HEK293 (cell line): ENCODE data around the gene DDT.
"Not testable (repeated sequence)": the region's sequence is repeated elsewhere in the genome, so short reads cannot be mapped to it uniquely, and the experiment has no call there.

Experiments used
- CTCF ChIA-PET: fragments of 350-600 bp; formaldehyde crosslinking; extraction: SDS; loops from one replicate; lab custom pipeline; 2021; ENCODE audit warnings: antibody characterized with exemption; lab: Yijun Ruan, JAX
- POLR2A ChIA-PET: fragments of 300-600 bp; formaldehyde crosslinking; extraction: SDS; loops from one replicate; lab custom pipeline; 2020; ENCODE audit warnings: antibody characterized with exemption, inconsistent platforms; lab: Yijun Ruan, JAX
- H3K27ac ChIP-seq: fragments of 200-500 bp; sonication (Bioruptor generic); 2 replicates; pipeline ENCODE4 v1.5.1; 2014; ENCODE audit warnings: low read depth, low read length, control low read depth, inconsistent platforms; ENCODE audit errors: extremely low read depth
- H3K36me3 ChIP-seq, 2 experiments: fragments of 200-500 bp in 1 of 2; sonication (Bioruptor generic) in 1 of 2; 1 replicate in 1 of 2; 2 replicates in 1 of 2; pipeline ENCODE4 v1.5.1; 2014 to 2017; ENCODE audit warnings: inconsistent platforms in 2 of 2, low read length in 2 of 2; ENCODE audit not compliant: control insufficient read depth in 2 of 2, insufficient read depth in 1 of 2
- H3K4me1 ChIP-seq: fragments of 200-500 bp; sonication (Bioruptor generic); 2 replicates; pipeline ENCODE4 v1.5.1; 2014; ENCODE audit warnings: mild to moderate bottlenecking, low read length, inconsistent platforms; ENCODE audit not compliant: control insufficient read depth, insufficient read depth
- H3K4me3 ChIP-seq: 2 replicates; pipeline ENCODE4 v1.5.1; 2011; ENCODE audit warnings: low read depth, mild to moderate bottlenecking, control low read depth, low read length, moderate library complexity
- H3K9me3 ChIP-seq: fragments of 200-500 bp; sonication (Bioruptor generic); 2 replicates; pipeline ENCODE4 v1.5.1; 2014; ENCODE audit warnings: low read depth, low read length, inconsistent platforms; ENCODE audit not compliant: control insufficient read depth, insufficient read depth
- EGR2 ChIP-seq: fragments of 450-650 bp; formaldehyde crosslinking; IDR thresholded peaks from 2 replicates; pipeline ENCODE4 v1.5.1; 2016; ENCODE audit warnings: low read depth, missing biosample characterization, missing genetic modification characterization
- GLI4 ChIP-seq: fragments of 450-650 bp; formaldehyde crosslinking; IDR thresholded peaks from 2 replicates; pipeline ENCODE4 v1.5.1; 2016; ENCODE audit warnings: missing biosample characterization, missing genetic modification characterization
- ZFHX2 ChIP-seq: fragments of 450-650 bp; formaldehyde crosslinking; conservative IDR thresholded peaks from 2 replicates; pipeline ENCODE4 v1.5.1; 2016; ENCODE audit warnings: missing biosample characterization, missing genetic modification characterization
- ZFP41 ChIP-seq: fragments of 450-650 bp; formaldehyde crosslinking; IDR thresholded peaks from 2 replicates; pipeline ENCODE4 v1.5.1; 2016; ENCODE audit warnings: missing biosample characterization, missing genetic modification characterization, borderline replicate concordance
- ZNF10 ChIP-seq: fragments of 450-650 bp; formaldehyde crosslinking; IDR thresholded peaks from 2 replicates; pipeline ENCODE4 v1.5.1; 2017; ENCODE audit warnings: missing biosample characterization, missing genetic modification characterization
- ZNF211 ChIP-seq: fragments of 450-650 bp; formaldehyde crosslinking; IDR thresholded peaks from 2 replicates; pipeline ENCODE4 v1.5.1; 2016; ENCODE audit warnings: low read depth, missing biosample characterization, missing genetic modification characterization
- ZNF747 ChIP-seq: fragments of 450-650 bp; formaldehyde crosslinking; IDR thresholded peaks from 2 replicates; pipeline ENCODE4 v1.5.1; 2016; ENCODE audit warnings: missing biosample characterization, missing genetic modification characterization
- ZNF843 ChIP-seq: fragments of 450-650 bp; formaldehyde crosslinking; IDR thresholded peaks from 2 replicates; pipeline ENCODE4 v1.5.1; 2016; ENCODE audit warnings: missing biosample characterization, missing genetic modification characterization
- ZSCAN23 ChIP-seq: fragments of 450-650 bp; formaldehyde crosslinking; IDR thresholded peaks from 2 replicates; pipeline ENCODE4 v1.5.1; 2016; ENCODE audit warnings: missing biosample characterization, missing genetic modification characterization
- TF ChIP-seq, protein P1 (sequence below): fragments of 450-650 bp; formaldehyde crosslinking; IDR thresholded peaks from 2 replicates; pipeline ENCODE4 v1.5.1; 2017; ENCODE audit warnings: missing biosample characterization, missing genetic modification characterization
- TF ChIP-seq, protein P2 (sequence below): fragments of 450-650 bp; formaldehyde crosslinking; IDR thresholded peaks from 2 replicates; pipeline ENCODE4 v1.5.1; 2016; ENCODE audit warnings: missing biosample characterization, missing genetic modification characterization
- TF ChIP-seq, protein P3 (sequence below): fragments of 450-650 bp; formaldehyde crosslinking; IDR thresholded peaks from 2 replicates; pipeline ENCODE4 v1.5.1; 2016; ENCODE audit warnings: missing biosample characterization, missing genetic modification characterization

The DDT gene

DNA sequence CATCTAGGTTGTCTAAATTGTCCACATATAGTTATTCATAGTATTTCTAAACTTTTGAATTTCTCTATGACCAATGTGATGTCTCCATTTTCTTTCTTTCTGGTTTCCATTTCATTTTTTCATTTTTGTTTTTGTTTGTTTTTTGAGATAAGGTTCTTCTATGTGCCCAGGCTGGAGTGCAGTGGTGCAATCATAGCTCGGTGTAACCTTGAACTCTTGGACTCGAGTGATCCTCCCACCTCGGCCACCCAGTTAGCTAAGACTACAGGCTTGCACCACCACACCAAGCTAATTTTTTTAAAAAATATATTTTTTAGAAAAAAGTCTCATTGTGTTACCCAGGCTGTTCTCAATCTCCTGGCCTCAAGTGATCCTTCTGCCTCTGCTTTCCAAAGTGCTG is 22.9 kb upstream of the DDT start (continued):
- TF ChIP-seq, protein P1, sequence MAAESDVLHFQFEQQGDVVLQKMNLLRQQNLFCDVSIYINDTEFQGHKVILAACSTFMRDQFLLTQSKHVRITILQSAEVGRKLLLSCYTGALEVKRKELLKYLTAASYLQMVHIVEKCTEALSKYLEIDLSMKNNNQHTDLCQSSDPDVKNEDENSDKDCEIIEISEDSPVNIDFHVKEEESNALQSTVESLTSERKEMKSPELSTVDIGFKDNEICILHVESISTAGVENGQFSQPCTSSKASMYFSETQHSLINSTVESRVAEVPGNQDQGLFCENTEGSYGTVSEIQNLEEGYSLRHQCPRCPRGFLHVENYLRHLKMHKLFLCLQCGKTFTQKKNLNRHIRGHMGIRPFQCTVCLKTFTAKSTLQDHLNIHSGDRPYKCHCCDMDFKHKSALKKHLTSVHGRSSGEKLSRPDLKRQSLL (tag by site-specific recombination), result no peak
- no peak for TF ChIP-seq ZNF10 (tag by site-specific recombination)
- TF ChIP-seq ZSCAN23 (tag by site-specific recombination), result no peak
- no peak for TF ChIP-seq GLI4 (tag by site-specific recombination)
- TF ChIP-seq, protein P2, sequence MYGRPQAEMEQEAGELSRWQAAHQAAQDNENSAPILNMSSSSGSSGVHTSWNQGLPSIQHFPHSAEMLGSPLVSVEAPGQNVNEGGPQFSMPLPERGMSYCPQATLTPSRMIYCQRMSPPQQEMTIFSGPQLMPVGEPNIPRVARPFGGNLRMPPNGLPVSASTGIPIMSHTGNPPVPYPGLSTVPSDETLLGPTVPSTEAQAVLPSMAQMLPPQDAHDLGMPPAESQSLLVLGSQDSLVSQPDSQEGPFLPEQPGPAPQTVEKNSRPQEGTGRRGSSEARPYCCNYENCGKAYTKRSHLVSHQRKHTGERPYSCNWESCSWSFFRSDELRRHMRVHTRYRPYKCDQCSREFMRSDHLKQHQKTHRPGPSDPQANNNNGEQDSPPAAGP (tag by site-specific recombination), result no peak
- TF ChIP-seq ZNF747 (tag by site-specific recombination), result no peak
- TF ChIP-seq ZFP41, result no peak
- TF ChIP-seq ZNF843 (tag by site-specific recombination), result no peak
- TF ChIP-seq ZNF211 (tag by site-specific recombination), result no peak

DNA sequence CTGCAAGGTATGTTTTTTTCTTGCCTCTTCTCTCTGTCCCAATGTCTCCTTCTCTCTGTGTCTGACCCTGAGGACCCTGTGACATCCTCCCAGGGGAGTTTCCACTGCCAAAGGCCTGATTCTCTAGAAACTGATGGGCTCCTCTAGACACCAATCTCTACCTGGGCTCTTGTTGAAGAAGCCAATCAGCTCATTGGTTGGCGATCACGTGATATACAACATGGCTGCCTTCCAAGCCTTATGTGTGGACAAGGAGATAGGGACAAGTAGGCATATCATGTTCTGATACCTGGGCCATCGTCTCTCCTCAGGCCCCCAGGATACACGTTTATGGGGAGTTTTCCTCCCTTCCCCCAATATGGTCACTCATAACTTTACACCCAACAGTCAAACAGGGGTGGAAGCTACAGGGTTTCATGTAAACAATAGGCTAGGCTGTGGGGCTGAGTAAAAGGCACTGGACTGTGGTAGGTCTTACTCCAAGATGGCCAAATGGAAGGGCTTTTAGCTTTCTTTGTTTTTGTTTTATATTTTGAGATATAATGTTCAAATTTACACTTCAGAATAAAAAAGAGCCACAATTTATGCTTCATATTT is 19.4 kb upstream of the DDT start:
- H3K9me3 ChIP-seq, H3K4me1 ChIP-seq, POLR2A ChIA-PET, H3K27ac ChIP-seq, H3K36me3 ChIP-seq, H3K4me3 ChIP-seq: not testable (repeated sequence)
- CTCF ChIA-PET, result interaction anchor here (1.1 kb wide), 1 partner anchor 17 kb away, joined by 3 read pairs; the partner anchor contains the start of gene CABIN1

DNA sequence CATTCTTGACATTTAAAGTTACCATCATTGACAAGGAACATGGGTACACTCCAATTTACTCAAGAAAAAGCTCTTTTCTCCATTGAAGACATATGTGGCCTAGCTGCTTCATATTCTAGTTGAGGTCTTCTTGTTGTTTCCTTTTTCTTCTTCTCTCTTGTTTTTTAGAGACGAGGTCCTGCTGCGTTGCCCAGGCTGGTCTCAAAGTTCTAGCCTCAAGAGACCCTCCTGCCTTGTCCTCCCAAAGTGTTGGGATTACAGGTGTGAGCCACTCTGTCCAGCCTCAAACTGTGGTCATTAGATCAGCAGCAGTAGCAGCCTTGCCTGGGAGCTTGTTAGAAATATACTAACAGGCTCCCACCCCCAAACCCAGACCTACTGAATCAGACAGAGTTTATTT is 18.8 kb upstream of the DDT start:
- CTCF ChIA-PET, H3K27ac ChIP-seq, H3K9me3 ChIP-seq, POLR2A ChIA-PET, H3K4me1 ChIP-seq, H3K4me3 ChIP-seq, H3K36me3 ChIP-seq: not testable (repeated sequence)

DNA sequence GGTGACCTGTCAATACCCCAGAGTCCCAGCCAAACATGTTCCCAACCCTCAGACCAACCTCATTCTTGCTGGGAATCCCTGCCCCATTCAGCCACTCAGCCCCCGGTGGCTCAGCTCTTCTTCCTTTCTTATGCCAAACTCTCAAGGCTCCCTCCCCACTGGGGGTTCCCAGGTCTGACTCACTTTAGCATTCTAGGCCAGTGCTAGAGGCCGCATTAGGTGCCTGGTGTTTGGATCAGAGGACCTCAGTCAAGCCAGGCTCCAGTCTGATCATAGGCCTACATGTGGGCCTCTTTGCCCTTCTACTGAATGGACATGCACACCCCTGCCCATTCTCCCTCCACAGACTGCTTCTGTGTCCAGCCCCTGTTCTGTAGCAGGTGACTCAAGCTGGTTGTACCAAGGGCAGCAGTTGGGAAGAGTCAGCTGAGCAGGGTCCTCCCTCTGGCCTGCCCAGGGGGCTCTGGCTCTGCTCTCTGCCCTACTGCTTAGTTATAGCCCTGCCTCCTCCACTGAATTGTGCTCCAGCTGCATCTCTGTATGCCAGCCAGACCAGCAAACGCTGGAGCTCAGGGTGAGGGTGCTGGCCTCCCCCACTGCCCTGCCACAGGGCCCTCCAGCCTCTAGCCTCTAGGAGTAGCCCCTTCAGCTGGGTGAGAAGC is 15.5 kb upstream of the DDT start:
- not testable (repeated sequence) for H3K36me3 ChIP-seq, H3K4me1 ChIP-seq, H3K9me3 ChIP-seq, H3K27ac ChIP-seq, H3K4me3 ChIP-seq
- ChIA-PET CTCF (interaction anchor here (0.5 kb wide), 1 partner anchor 452 kb away, joined by 3 read pairs; no protein-coding TSS in a partner anchor), POLR2A (interaction anchor here (0.6 kb wide), 1 partner anchor 101 kb away, joined by 3 read pairs; no protein-coding TSS in a partner anchor)

DNA sequence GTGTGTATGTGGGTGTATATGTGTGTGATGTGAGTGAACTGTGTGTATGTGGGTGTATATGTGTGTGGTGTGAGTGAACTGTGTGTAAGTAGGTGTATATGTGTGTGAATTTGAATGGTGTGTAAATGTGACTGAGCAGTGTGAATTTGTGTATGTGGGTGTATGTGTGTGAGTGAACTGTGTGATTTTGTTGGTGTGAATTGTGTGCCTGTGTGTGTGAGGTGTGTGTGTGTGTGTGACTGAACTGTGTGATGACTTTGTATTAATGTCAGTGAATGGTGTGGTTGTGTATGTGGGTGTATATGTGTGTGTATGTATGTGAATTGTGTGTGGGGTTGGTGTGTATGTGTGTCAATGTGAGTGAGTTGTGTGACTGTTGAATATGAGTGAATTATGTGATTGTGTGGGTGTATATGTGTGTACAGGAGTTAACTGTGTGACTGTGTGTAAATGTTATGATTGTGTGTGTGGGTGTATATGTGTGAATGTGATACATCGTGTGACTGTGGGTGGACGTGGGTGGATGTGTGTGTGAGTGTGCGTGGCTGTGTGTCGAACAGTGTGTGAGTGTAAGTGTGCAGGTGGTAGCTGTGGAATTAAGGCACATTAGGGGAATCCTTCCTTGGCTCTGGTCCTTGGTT is 12.4 kb upstream of the DDT start:
- not testable (repeated sequence) for H3K4me1 ChIP-seq
- TF ChIP-seq EGR2 (tag by site-specific recombination) (peak; percentile 98), ZFHX2 (tag by site-specific recombination) (peak; percentile 99)
- TF ChIP-seq, protein P3, sequence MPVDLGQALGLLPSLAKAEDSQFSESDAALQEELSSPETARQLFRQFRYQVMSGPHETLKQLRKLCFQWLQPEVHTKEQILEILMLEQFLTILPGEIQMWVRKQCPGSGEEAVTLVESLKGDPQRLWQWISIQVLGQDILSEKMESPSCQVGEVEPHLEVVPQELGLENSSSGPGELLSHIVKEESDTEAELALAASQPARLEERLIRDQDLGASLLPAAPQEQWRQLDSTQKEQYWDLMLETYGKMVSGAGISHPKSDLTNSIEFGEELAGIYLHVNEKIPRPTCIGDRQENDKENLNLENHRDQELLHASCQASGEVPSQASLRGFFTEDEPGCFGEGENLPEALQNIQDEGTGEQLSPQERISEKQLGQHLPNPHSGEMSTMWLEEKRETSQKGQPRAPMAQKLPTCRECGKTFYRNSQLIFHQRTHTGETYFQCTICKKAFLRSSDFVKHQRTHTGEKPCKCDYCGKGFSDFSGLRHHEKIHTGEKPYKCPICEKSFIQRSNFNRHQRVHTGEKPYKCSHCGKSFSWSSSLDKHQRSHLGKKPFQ (tag by site-specific recombination), result peak; percentile 95
- TF ChIP-seq, all 188 proteins: peak for 3; not testable (repeated sequence) for 185
- POLR2A ChIA-PET, CTCF ChIA-PET, H3K36me3 ChIP-seq, H3K9me3 ChIP-seq, H3K4me3 ChIP-seq, H3K27ac ChIP-seq: not testable (repeated sequence)

DNA sequence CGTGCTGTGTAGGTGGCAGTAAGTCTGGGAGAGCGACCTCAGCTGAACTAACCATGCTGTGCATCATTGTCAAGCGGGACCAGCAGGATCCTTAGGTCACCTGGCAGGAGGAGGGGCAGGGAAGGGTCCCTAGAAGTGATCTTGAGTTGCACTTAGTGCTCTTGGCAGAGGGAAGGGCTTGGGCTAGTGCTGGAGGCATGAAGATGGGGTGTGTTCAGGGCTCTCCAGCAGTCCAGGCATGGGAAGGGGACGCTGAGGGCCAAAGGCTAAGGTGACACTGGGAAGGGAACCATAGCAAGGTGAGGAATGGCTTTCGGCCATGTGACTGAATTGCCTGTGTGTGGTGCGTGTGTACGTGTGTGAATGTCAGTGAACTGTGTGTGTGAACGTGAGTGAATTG is 11.8 kb upstream of the DDT start:
- not testable (repeated sequence) for H3K4me3 ChIP-seq, H3K27ac ChIP-seq

More for the DNA sequence above, 11.8 kb upstream of the DDT start:
- POLR2A ChIA-PET, H3K36me3 ChIP-seq, CTCF ChIA-PET, H3K4me1 ChIP-seq, H3K9me3 ChIP-seq: not testable (repeated sequence)
